Keratinocyte (primary cell): ENCODE results near the gene TRAF3IP1. TPM values are rescaled to one million over a fixed set of nuclear protein-coding genes. Genes with fewer than 3 reads are reported as not detected.
A peak's percentile ranks its signal among the peaks of the same experiment; 100 is the strongest.
"Not testable (repeated sequence)": the region's sequence is repeated elsewhere in the genome, so short reads cannot be mapped to it uniquely, and the experiment has no call there.

Experiments used
- DNase-seq: peaks from one replicate; pipeline ENCODE4 v3.0.0-alpha.2; 2011; ENCODE audit warnings: low read depth, missing footprints, low spot score
- FAIRE-seq: peaks from 2 replicates; lab custom pipeline; 2011; peaks lifted over from hg19 to GRCh38; lab: Jason Lieb, UNC
- H2AFZ ChIP-seq: 2 replicates; pipeline ENCODE4 v1.6.0; 2012; ENCODE audit warnings: low read length, control low read depth, inconsistent platforms; ENCODE audit not compliant: control insufficient read depth
- H3K27ac ChIP-seq: 2 replicates; pipeline ENCODE4 v1.5.1; 2011; ENCODE audit warnings: low read length; ENCODE audit not compliant: control insufficient read depth, insufficient read depth
- H3K27me3 ChIP-seq: 3 replicates; pipeline ENCODE4 v1.6.0; 2011; ENCODE audit warnings: low read length; ENCODE audit not compliant: control insufficient read depth, insufficient read depth; ENCODE audit errors: extremely low read depth
- H3K36me3 ChIP-seq, 2 experiments: 2 replicates in 1 of 2; 3 replicates in 1 of 2; pipeline ENCODE4 v1.5.1; 2011; ENCODE audit warnings: low read length in 2 of 2, mild to moderate bottlenecking in 1 of 2; ENCODE audit not compliant: control insufficient read depth in 2 of 2, insufficient read depth in 2 of 2; ENCODE audit errors: extremely low read depth in 1 of 2
- H3K4me1 ChIP-seq: 3 replicates; pipeline ENCODE4 v1.5.1; 2011; ENCODE audit warnings: low read length; ENCODE audit not compliant: control insufficient read depth, insufficient read depth; ENCODE audit errors: extremely low read depth
- H3K4me2 ChIP-seq: 3 replicates; pipeline ENCODE4 v1.6.0; 2011; ENCODE audit warnings: low read depth, low read length; ENCODE audit not compliant: control insufficient read depth, insufficient read depth; ENCODE audit errors: extremely low read depth
- H3K4me3 ChIP-seq, 3 experiments: fragments of 200-600 bp in 1 of 3; sonication (generic) in 1 of 3; 2 replicates in 2 of 3; 3 replicates in 1 of 3; pipeline ENCODE4 v1.5.1; 2011 to 2016; ENCODE audit warnings: low read length in 3 of 3, mild to moderate bottlenecking in 3 of 3, control low read depth in 2 of 3, inconsistent platforms in 1 of 3, low read depth in 1 of 3, mixed read lengths in 1 of 3, mixed run types in 1 of 3, moderate library complexity in 1 of 3; ENCODE audit not compliant: control insufficient read depth in 2 of 3, insufficient read depth in 2 of 3; ENCODE audit errors: extremely low read depth in 1 of 3
- H3K79me2 ChIP-seq: 2 replicates; pipeline ENCODE4 v1.6.0; 2012; ENCODE audit warnings: low read length; ENCODE audit not compliant: control insufficient read depth, insufficient read depth
- H3K9ac ChIP-seq: 3 replicates; pipeline ENCODE4 v1.6.0; 2011; ENCODE audit warnings: low read length; ENCODE audit not compliant: control insufficient read depth, insufficient read depth; ENCODE audit errors: extremely low read depth
- H3K9me1 ChIP-seq: 3 replicates; pipeline ENCODE4 v1.6.0; 2011; ENCODE audit warnings: low read length; ENCODE audit not compliant: control insufficient read depth, insufficient read depth; ENCODE audit errors: extremely low read depth
- H3K9me3 ChIP-seq: 2 replicates; pipeline ENCODE4 v1.5.1; 2012; ENCODE audit warnings: low read depth, low read length; ENCODE audit not compliant: control insufficient read depth
- H4K20me1 ChIP-seq: 3 replicates; pipeline ENCODE4 v1.6.0; 2011; ENCODE audit warnings: low read length; ENCODE audit not compliant: control insufficient read depth, insufficient read depth; ENCODE audit errors: extremely low read depth
- EZH2 ChIP-seq: IDR thresholded peaks from one replicate; pipeline ENCODE4 v1.6.1; 2012; ENCODE audit warnings: inconsistent platforms, mild to moderate bottlenecking, low read length, moderate library complexity
- dilution Hi-C: fragments of 300-500 bp; cut with MboI; formaldehyde crosslinking; loops from one replicate; pipeline ENCODE4 v1.7.0; 2020; ENCODE audit warnings: low sequenced_read_pairs; ENCODE audit not compliant: extremely low pct_ligation_motif_present
- polyA plus RNA-seq, 5 experiments: library from polyadenylated mRNA; depleted of rRNA in 3 of 5; stranded (reverse) in 3 of 5; stranded (forward) in 1 of 5; unstranded in 1 of 5; fragments of >200 nt; gene quantifications; 1 replicate in 1 of 5; 2 replicates in 3 of 5; 3 replicates in 1 of 5; pipeline versions ENCODE4 v1.2.1 to v1.2.3, GENCODE V29; 2011 to 2012; ENCODE audit warnings: missing spikeins in 2 of 5, low read depth in 1 of 5, low replicate concordance in 1 of 5
- TF ChIP-seq, protein P1 (sequence below), 3 experiments: IDR thresholded peaks in 1 of 3; conservative IDR thresholded peaks in 1 of 3; optimal IDR thresholded peaks in 1 of 3; 2 replicates in 2 of 3; 3 replicates in 1 of 3; pipeline versions ENCODE3 to v1.5.1; 2011; ENCODE audit warnings: low read length in 3 of 3, mild to moderate bottlenecking in 3 of 3, moderate library complexity in 2 of 3, control low read depth in 1 of 3, inconsistent platforms in 1 of 3; ENCODE audit not compliant: insufficient read depth in 2 of 3; ENCODE audit errors: extremely low read depth in 1 of 3

TRAF3IP1 gene
- polyA plus RNA-seq, 1 donor (not counting 4 experiments of a cell fraction or from before 2014, with no cell fraction given): 7.0 TPM

DNA sequence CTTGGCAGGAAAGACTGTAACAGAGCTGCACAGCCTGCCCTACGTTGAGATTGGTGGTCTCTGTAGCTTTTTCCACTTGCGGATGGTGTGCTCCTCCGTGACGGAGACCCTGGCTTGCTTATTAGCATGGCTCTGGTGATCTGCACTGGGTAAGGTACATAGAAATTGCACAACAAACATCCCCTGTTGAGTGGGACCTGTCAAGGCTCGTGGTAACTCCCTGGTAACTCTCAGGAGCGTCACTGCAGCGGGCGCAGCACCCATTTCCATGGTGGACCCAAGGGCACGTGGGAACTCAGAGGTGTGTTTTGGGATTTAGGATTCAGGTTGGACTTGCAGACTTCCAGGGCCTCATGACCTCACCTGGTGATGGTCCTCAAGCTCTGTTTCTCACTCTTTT lies 1.1 kb downstream of the TRAF3IP1 start:
- no peaks in the 10 kb centered on the region for H3K9me1 ChIP-seq
- peak overlapping the region; percentile 6 for H2AFZ ChIP-seq
- H3K4me1 ChIP-seq: peaks cover 13% of the 10 kb centered on the region
- H3K79me2 ChIP-seq: peaks cover 12% of the 10 kb centered on the region
- H3K27ac ChIP-seq: peak overlapping the region; percentile 72
- DNase-seq (no peak), FAIRE-seq (no peak)
- H3K36me3 ChIP-seq: peaks cover 2 to 4% of the 10 kb centered on the region in 2 experiments
- H3K27me3 ChIP-seq: no peaks in the 10 kb centered on the region
- H3K9me3 ChIP-seq: no peaks in the 10 kb centered on the region
- H4K20me1 ChIP-seq: no peaks in the 10 kb centered on the region
- H3K4me3 ChIP-seq: peak overlapping the region; percentile 68 to 89 (median 77)
- H3K4me2 ChIP-seq: peak overlapping the region; percentile 98
- dilution Hi-C loops: no loop called here
- TF ChIP-seq, protein P1, sequence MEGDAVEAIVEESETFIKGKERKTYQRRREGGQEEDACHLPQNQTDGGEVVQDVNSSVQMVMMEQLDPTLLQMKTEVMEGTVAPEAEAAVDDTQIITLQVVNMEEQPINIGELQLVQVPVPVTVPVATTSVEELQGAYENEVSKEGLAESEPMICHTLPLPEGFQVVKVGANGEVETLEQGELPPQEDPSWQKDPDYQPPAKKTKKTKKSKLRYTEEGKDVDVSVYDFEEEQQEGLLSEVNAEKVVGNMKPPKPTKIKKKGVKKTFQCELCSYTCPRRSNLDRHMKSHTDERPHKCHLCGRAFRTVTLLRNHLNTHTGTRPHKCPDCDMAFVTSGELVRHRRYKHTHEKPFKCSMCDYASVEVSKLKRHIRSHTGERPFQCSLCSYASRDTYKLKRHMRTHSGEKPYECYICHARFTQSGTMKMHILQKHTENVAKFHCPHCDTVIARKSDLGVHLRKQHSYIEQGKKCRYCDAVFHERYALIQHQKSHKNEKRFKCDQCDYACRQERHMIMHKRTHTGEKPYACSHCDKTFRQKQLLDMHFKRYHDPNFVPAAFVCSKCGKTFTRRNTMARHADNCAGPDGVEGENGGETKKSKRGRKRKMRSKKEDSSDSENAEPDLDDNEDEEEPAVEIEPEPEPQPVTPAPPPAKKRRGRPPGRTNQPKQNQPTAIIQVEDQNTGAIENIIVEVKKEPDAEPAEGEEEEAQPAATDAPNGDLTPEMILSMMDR (optimal IDR thresholded peaks at IDR 0.05 in 1 of 3, IDR thresholded peaks at IDR 0.05 in 1 of 3, conservative IDR thresholded peaks at IDR 0.05 in 1 of 3; ENCODE audit: extremely low read depth in 1 of 3, insufficient read depth in 2 of 3, low read length in 3 of 3): no peak
- TF ChIP-seq EZH2: no peak
- peak overlapping the region; percentile 85 for H3K9ac ChIP-seq

DNA sequence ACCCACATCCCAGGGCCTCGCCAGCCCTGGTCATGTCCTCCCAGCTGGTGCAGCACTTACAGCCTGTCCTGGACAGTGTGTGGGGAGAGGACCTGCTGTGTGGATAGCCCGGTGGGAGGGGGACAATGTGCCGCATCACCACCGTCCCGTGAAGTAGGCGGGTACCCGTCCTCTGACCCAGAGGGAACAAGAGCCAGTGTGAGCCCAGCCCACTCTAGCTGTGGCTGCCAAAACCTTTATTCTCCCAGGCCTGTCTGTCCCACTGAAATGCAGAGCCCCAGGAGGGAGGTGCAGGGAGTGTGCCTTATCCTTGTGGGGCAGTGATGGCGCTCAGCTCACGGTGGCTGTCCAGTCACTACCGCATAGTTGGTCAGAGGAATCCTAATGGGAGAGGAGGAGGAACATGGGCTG lies 1.7 kb downstream of the TRAF3IP1 start:
- no peak overlapping the region for H3K9ac ChIP-seq
- TF ChIP-seq, protein P1 (optimal IDR thresholded peaks at IDR 0.05 in 1 of 3, IDR thresholded peaks at IDR 0.05 in 1 of 3, conservative IDR thresholded peaks at IDR 0.05 in 1 of 3; ENCODE audit: extremely low read depth in 1 of 3, insufficient read depth in 2 of 3, low read length in 3 of 3): no peak
- no peak for TF ChIP-seq EZH2
- FAIRE-seq (no peak), DNase-seq (no peak)
- peak overlapping the region; percentile 98 for H3K4me2 ChIP-seq
- H3K27me3 ChIP-seq: no peaks in the 10 kb centered on the region
- H3K4me1 ChIP-seq: peaks cover 13% of the 10 kb centered on the region
- H3K27ac ChIP-seq: peak overlapping the region; percentile 72
- no peaks in the 10 kb centered on the region for H3K9me1 ChIP-seq
- H3K79me2 ChIP-seq: peaks cover 12% of the 10 kb centered on the region
- peaks cover 2% of the 10 kb centered on the region for H4K20me1 ChIP-seq
- no peak overlapping the region for H2AFZ ChIP-seq
- no peaks in the 10 kb centered on the region for H3K9me3 ChIP-seq
- peaks cover 2 to 6% of the 10 kb centered on the region in 2 experiments for H3K36me3 ChIP-seq
- no peak overlapping the region for H3K4me3 ChIP-seq
- dilution Hi-C loops: no loop called here

DNA sequence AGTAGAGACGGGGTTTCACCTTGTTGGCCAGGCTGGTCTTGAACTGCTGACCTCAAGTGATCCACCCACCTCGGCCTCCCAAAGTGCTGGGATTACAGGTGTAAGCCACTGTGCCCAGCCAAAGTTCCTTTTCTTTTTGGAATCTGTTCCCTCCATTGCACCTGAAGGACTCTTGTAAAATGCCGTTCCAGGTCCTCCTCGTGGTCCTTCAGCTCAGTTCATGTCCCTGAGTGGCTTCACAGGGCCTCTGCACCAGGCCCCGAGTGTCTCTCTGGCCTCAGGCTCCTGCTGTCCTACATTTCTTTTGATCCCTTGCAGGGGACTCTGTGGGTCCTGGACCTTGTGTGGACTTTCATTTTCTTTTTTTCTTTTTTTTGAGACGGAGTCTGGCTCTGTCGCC lies 3.9 kb downstream of the TRAF3IP1 start:
- Histone ChIP-seq H3K4me1 (peaks cover 13% of the 10 kb centered on the region), H3K36me3 (peaks cover 2 to 22% of the 10 kb centered on the region in 2 experiments), H3K79me2 (peaks cover 12% of the 10 kb centered on the region)
- H3K4me3 ChIP-seq, dilution Hi-C loops, FAIRE-seq, H3K9me1 ChIP-seq, DNase-seq, H3K9ac ChIP-seq, H3K27me3 ChIP-seq, H3K4me2 ChIP-seq, H4K20me1 ChIP-seq, H2AFZ ChIP-seq, H3K27ac ChIP-seq, H3K9me3 ChIP-seq: not testable (repeated sequence)
